ENCODE results near the gene ISYNA1. TPM values are rescaled to one million over a fixed set of nuclear protein-coding genes. Genes with fewer than 3 reads are reported as not detected.

The ISYNA1 gene
- total and polyA plus RNA-seq, 2 experiments from 2014 or later = 191 to 208 TPM

- no peaks in the 10 kb centered on the region for H3K9me2 ChIP-seq (ENCODE audit: insufficient read depth)
- no peak overlapping the region for H3K4me3 ChIP-seq
- no peaks in the 10 kb centered on the region for H3K4me1 ChIP-seq (ENCODE audit: insufficient read depth)
- H3K4me1 Mint-ChIP-seq = peaks cover 25% of the 10 kb centered on the region
- no peak overlapping the region for H3K4me2 ChIP-seq
- H2AFZ ChIP-seq = no peak overlapping the region
- ATAC-seq = peak; percentile 21; the same call in 2 of the 3 replicates
- H3K27me3 Mint-ChIP-seq (ENCODE audit: insufficient read depth, low read depth, poor library complexity) = peaks cover 20% of the 10 kb centered on the region
- no peak overlapping the region for H3K4me3 Mint-ChIP-seq
- peak; percentile 61 for DNase-seq (ENCODE audit: low spot score)
- H3K36me3 ChIP-seq (ENCODE audit: insufficient read depth) = no peaks in the 10 kb centered on the region
- H3F3A ChIP-seq (replicated peaks; ENCODE audit: low read depth) = peaks cover 10% of the 10 kb centered on the region; the same call in 1 of the 2 replicates
- H3K9me3 Mint-ChIP-seq = no peaks in the 10 kb centered on the region
- H3K27ac ChIP-seq (ENCODE audit: low read depth) = 0 out of 2 replicates have a peak overlapping the region, but pooled peaks have one; percentile 45
- H3K36me3 Mint-ChIP-seq (ENCODE audit: low read depth) = no peaks in the 10 kb centered on the region; the same call in 2 of the 3 replicates
- TF ChIP-seq POLR2AphosphoS5 (IDR thresholded peaks at IDR 0.05; ENCODE audit: low read depth) (no peak), ZNF114 (CRISPR knock-in tag; IDR thresholded peaks at IDR 0.05) (no peak), CTCF (conservative IDR thresholded peaks at IDR 0.05; ENCODE audit: low read depth in 2 of 2) (peak; percentile 34 to 49)
- no peaks in the 10 kb centered on the region; the same call in 1 of the 2 replicates for H4K20me1 ChIP-seq (replicated peaks; ENCODE audit: insufficient read depth)
- no peaks in the 10 kb centered on the region for H3K27me3 ChIP-seq (ENCODE audit: insufficient read depth)
- H3K79me2 ChIP-seq (replicated peaks; ENCODE audit: insufficient read depth) = peaks cover 29% of the 10 kb centered on the region
- 0 out of 2 replicates have a peak overlapping the region, but pooled peaks have one; percentile 33 for H3K27ac Mint-ChIP-seq
These were observed 39.3 kb upstream of the ISYNA1 start for GRCh38 chr19:18477042-18477779.

- no peak for DNase-seq (ENCODE audit: low spot score)
- H4K20me1 ChIP-seq (replicated peaks; ENCODE audit: insufficient read depth) = no peaks in the 10 kb centered on the region; the same call in 1 of the 2 replicates
- no peak overlapping the region for H3K27ac Mint-ChIP-seq
- no peak overlapping the region for H3K4me2 ChIP-seq
- H3K4me1 Mint-ChIP-seq = peaks cover 25% of the 10 kb centered on the region
- H3K27ac ChIP-seq (ENCODE audit: low read depth) = 0 out of 2 replicates have a peak overlapping the region, but pooled peaks have one; percentile 45
- no peaks in the 10 kb centered on the region for H3K9me3 Mint-ChIP-seq
- H3F3A ChIP-seq (replicated peaks; ENCODE audit: low read depth) = peaks cover 10% of the 10 kb centered on the region; the same call in 1 of the 2 replicates
- H3K79me2 ChIP-seq (replicated peaks; ENCODE audit: insufficient read depth) = peaks cover 29% of the 10 kb centered on the region
- H3K9me2 ChIP-seq (ENCODE audit: insufficient read depth) = no peaks in the 10 kb centered on the region
- ATAC-seq = no peak
- peaks cover 23% of the 10 kb centered on the region for H3K27me3 Mint-ChIP-seq (ENCODE audit: insufficient read depth, low read depth, poor library complexity)
- H3K36me3 ChIP-seq (ENCODE audit: insufficient read depth) = no peaks in the 10 kb centered on the region
- no peak overlapping the region for H2AFZ ChIP-seq
- no peaks in the 10 kb centered on the region for H3K4me1 ChIP-seq (ENCODE audit: insufficient read depth)
- no peaks in the 10 kb centered on the region; the same call in 2 of the 3 replicates for H3K36me3 Mint-ChIP-seq (ENCODE audit: low read depth)
- no peaks in the 10 kb centered on the region for H3K27me3 ChIP-seq (ENCODE audit: insufficient read depth)
- no peak overlapping the region for H3K4me3 Mint-ChIP-seq
- no peak overlapping the region for H3K4me3 ChIP-seq
- no peak for TF ChIP-seq JUNB (IDR thresholded peaks at IDR 0.05; ENCODE audit: unreplicated experiment)
- TF ChIP-seq POLR2AphosphoS5 (IDR thresholded peaks at IDR 0.05; ENCODE audit: low read depth) = no peak
- TF ChIP-seq ETS1 (IDR thresholded peaks at IDR 0.05) = no peak
- no peak for TF ChIP-seq CTCF (conservative IDR thresholded peaks at IDR 0.05; ENCODE audit: low read depth in 2 of 2)
- no peak for TF ChIP-seq ZNF114 (CRISPR knock-in tag; IDR thresholded peaks at IDR 0.05)
- no peak for TF ChIP-seq NANOG (IDR thresholded peaks at IDR 0.05; ENCODE audit: borderline replicate concordance)
- no peak for TF ChIP-seq EZH2phosphoT487 (IDR thresholded peaks at IDR 0.05; ENCODE audit: unreplicated experiment)
These were observed 38.6 kb upstream of the ISYNA1 start for GRCh38 chr19:18476507-18477041.
